EL (cell line): ENCODE data around the gene OTOP2.
"Not testable (repeated sequence)": the region's sequence is repeated elsewhere in the genome, so short reads cannot be mapped to it uniquely, and the experiment has no call there.

Source experiments
- DNase-seq: peaks from one replicate; pipeline ENCODE4 v3.0.0-alpha.2; 2016

The OTOP2 gene

GRCh38 chr17:74954115-74954514, 30.0 kb downstream of the OTOP2 start:
- DNase-seq = no peak

GRCh38 chr17:74954665-74955421, 30.8 kb downstream of the OTOP2 start:
- no peak for DNase-seq

- no peak for DNase-seq
These were observed 32.0 kb downstream of the OTOP2 start for GRCh38 chr17:74956093-74956492.

- peak; percentile 58 for DNase-seq
These were observed 34.1 kb downstream of the OTOP2 start for GRCh38 chr17:74957935-74958740.

GRCh38 chr17:74959826-74960515, 35.9 kb downstream of the OTOP2 start:
- peak; percentile 41 for DNase-seq

- DNase-seq = no peak
These were observed 36.7 kb downstream of the OTOP2 start for GRCh38 chr17:74960570-74961342.

GRCh38 chr17:74961657-74962350, 37.7 kb downstream of the OTOP2 start:
- DNase-seq = peak; percentile 86

GRCh38 chr17:74962622-74963394, 38.7 kb downstream of the OTOP2 start:
- no peak for DNase-seq

- no peak for DNase-seq
These were observed 39.6 kb downstream of the OTOP2 start for GRCh38 chr17:74963656-74964055.

- DNase-seq = no peak
These were observed 40.2 kb downstream of the OTOP2 start for GRCh38 chr17:74964246-74964761.

GRCh38 chr17:74964988-74965622, 41.0 kb downstream of the OTOP2 start:
- no peak for DNase-seq

GRCh38 chr17:74968361-74968780, 44.3 kb downstream of the OTOP2 start:
- no peak for DNase-seq

- not testable (repeated sequence) for DNase-seq
These were observed 45.4 kb downstream of the OTOP2 start for GRCh38 chr17:74969501-74969900.

- DNase-seq = no peak
These were observed 46.3 kb downstream of the OTOP2 start for GRCh38 chr17:74970395-74970794.

- no peak for DNase-seq
These were observed 47.2 kb downstream of the OTOP2 start for GRCh38 chr17:74971069-74971841.

- no peak for DNase-seq
These were observed 47.7 kb downstream of the OTOP2 start for GRCh38 chr17:74971842-74972106.

- DNase-seq = peak; percentile 48
These were observed 48.3 kb downstream of the OTOP2 start, which contains the start of gene HID1 for GRCh38 chr17:74972107-74972972. TSS of gene HID1 (minus strand) at chr17:74972759. CDS start at chr17:74972656, 103 bp downstream.

GRCh38 chr17:74972973-74973328, 48.9 kb downstream of the OTOP2 start:
- no peak for DNase-seq

- no peak for DNase-seq
These were observed 51.9 kb downstream of the OTOP2 start for GRCh38 chr17:74975943-74976342.
